Stomach (tissue), 9 donors: ENCODE results near the gene CHPF. TPM values are rescaled to one million over a fixed set of nuclear protein-coding genes. Genes with fewer than 3 reads are reported as not detected.

Source experiments
- DNase-seq, 2 donors: peaks; one replicate each; pipeline versions ENCODE4 v3.0.0 to v3.0.0-alpha.2; 2013 to 2019
- H3K27ac ChIP-seq, 5 donors: fragments of 200-600 bp in 4 of 5; sonication (generic) in 4 of 5; one replicate each; pipeline ENCODE4 v1.5.1; 2013 to 2019; ENCODE audit warnings: mild to moderate bottlenecking in 1 of 5, moderate library complexity in 1 of 5
- H3K27me3 ChIP-seq, 3 donors: fragments of 200-600 bp; sonication (generic); one replicate each; pipeline ENCODE4 v1.5.1; 2017 to 2019; ENCODE audit warnings: mixed run types in 1 of 3
- H3K36me3 ChIP-seq, 4 donors: fragments of 200-600 bp; sonication (generic); 1 replicate in 3 of 4; 2 replicates in 1 of 4; pipeline ENCODE4 v1.5.1; 2016 to 2019
- H3K4me1 ChIP-seq, 4 donors: fragments of 200-600 bp; sonication (generic); one replicate each; pipeline ENCODE4 v1.5.1; 2016 to 2019
- H3K4me3 ChIP-seq, 4 donors: fragments of 200-600 bp; sonication (generic) in 3 of 4; one replicate each; pipeline ENCODE4 v1.5.1; 2016 to 2019; ENCODE audit warnings: mild to moderate bottlenecking in 1 of 4
- H3K9me3 ChIP-seq, 4 donors: fragments of 200-600 bp; sonication (generic); one replicate each; pipeline ENCODE4 v1.5.1; 2016 to 2019
- CTCF ChIP-seq, 7 experiments: fragments of 450-650 bp in 4 of 7; fragments of 200-600 bp in 3 of 7; sonication (generic) in 3 of 7; IDR thresholded peaks; one replicate each; pipeline ENCODE4 v1.5.1; 2016 to 2019; ENCODE audit warnings: antibody characterized with exemption in 7 of 7, control low read depth in 2 of 7, mild to moderate bottlenecking in 1 of 7
- EP300 ChIP-seq: sonication (generic); formaldehyde crosslinking; IDR thresholded peaks from one replicate; pipeline ENCODE4 v1.6.1; 2017; ENCODE audit warnings: antibody characterized with exemption
- POLR2A ChIP-seq, 4 donors: fragments of 450-650 bp; IDR thresholded peaks; one replicate each; pipeline ENCODE4 v1.6.1; 2016; ENCODE audit warnings: antibody characterized with exemption in 4 of 4, control low read depth in 2 of 4, mild to moderate bottlenecking in 1 of 4, moderate library complexity in 1 of 4
- POLR2AphosphoS5 ChIP-seq, 3 donors: sonication (generic); formaldehyde crosslinking; IDR thresholded peaks; one replicate each; pipeline ENCODE4 v1.6.1; 2016; ENCODE audit warnings: antibody characterized with exemption in 3 of 3
- WGBS, 5 donors: extraction: QIAGEN DNeasy Blood & Tissue Kit in 3 of 5; methylation state at CpG; one replicate each; pipeline versions ENCODE4 v1.1.5 to v1.1.7; 2013 to 2018; 5-methylcytosine and 5-hydroxymethylcytosine counted together
- intact Hi-C: fragments of 100-400 bp; cut with DNase I; formaldehyde crosslinking; loops from one replicate; pipeline ENCODE4 v1.15.1; 2023; ENCODE audit warnings: low total_unique reads
- polyA plus RNA-seq, 3 donors: library from polyadenylated mRNA; stranded (reverse); fragments of 200-250 nt; gene quantifications; one replicate each; pipeline ENCODE4 v1.2.3, GENCODE V29; 2013
- total RNA-seq, 5 donors: library from RNA; depleted of rRNA; stranded (reverse); fragments of >200 nt; gene quantifications; one replicate each; pipeline versions ENCODE4 v1.1.0 to v1.2.3, GENCODE V29; 2014 to 2016
- donor health status: healthy with polysubstance abuse.
- donor health status: Bipolar disorder and iron deficiency.
- donor health status: healthy.

The CHPF gene
- total and polyA plus RNA-seq, 8 donors: 10.8 to 119 (median 45.7) TPM

- WGBS, 5 donors: 2 to 7% (median 3%) methylated on average over 29 to 70 of the region's 70 CpGs
- H3K27ac ChIP-seq: peak overlapping the region in 4 of 5 donors; percentile 22 to 69 (median 49)
- peak in 1 of 2 donors; percentile 81 for DNase-seq
- H3K9me3 ChIP-seq: no peaks in the 10 kb centered on the region
- peaks cover 14 to 29% (median 28%) of the 10 kb centered on the region in 4 donors for H3K4me1 ChIP-seq
- intact Hi-C loops: no loop called here
- TF ChIP-seq POLR2AphosphoS5 (IDR thresholded peaks at IDR 0.05): no peak
- TF ChIP-seq POLR2A (IDR thresholded peaks at IDR 0.05): no peak
- no peak for TF ChIP-seq CTCF (IDR thresholded peaks at IDR 0.05)
- TF ChIP-seq EP300: no peak
- no peaks in the 10 kb centered on the region for H3K36me3 ChIP-seq
- H3K4me3 ChIP-seq: peak overlapping the region; percentile 27 to 39 (median 34)
- H3K27me3 ChIP-seq: peaks cover 0 to 94% (median 72%) of the 10 kb centered on the region in 3 donors
Measured at GRCh38 chr2:219522111-219523030, 21.2 kb downstream of the CHPF start.

GRCh38 chr2:219521066-219521880, 22.3 kb downstream of the CHPF start:
- H3K27me3 ChIP-seq: peaks cover 0 to 94% (median 70%) of the 10 kb centered on the region in 3 donors

GRCh38 chr2:219520079-219520478, 23.5 kb downstream of the CHPF start:
- 47 to 65% (median 54%) methylated on average over 8 of the region's 8 CpGs for WGBS, 5 donors
- intact Hi-C loops: no loop called here
- peaks cover 0 to 94% (median 72%) of the 10 kb centered on the region in 3 donors for H3K27me3 ChIP-seq

More at GRCh38 chr2:219521066-219521880, 22.3 kb downstream of the CHPF start:
- Histone ChIP-seq H3K27ac (peak overlapping the region in 3 of 5 donors; percentile 22 to 69 (median 58)), H3K4me3 (no peak overlapping the region), H3K4me1 (peaks cover 14 to 25% (median 22%) of the 10 kb centered on the region in 4 donors), H3K9me3 (no peaks in the 10 kb centered on the region), H3K36me3 (no peaks in the 10 kb centered on the region)
- intact Hi-C loops: no loop called here
- 10 to 15% (median 10%) methylated on average over 11 to 14 of the region's 14 CpGs for WGBS, 5 donors
- TF ChIP-seq CTCF (IDR thresholded peaks at IDR 0.05) (peak in 5 of 7 experiments; percentile 20 to 51 (median 39)), POLR2AphosphoS5 (IDR thresholded peaks at IDR 0.05) (no peak)
- DNase-seq: peak in 1 of 2 donors; percentile 81

More at GRCh38 chr2:219520079-219520478, 23.5 kb downstream of the CHPF start:
- Histone ChIP-seq H3K4me1 (peaks cover 14 to 25% (median 22%) of the 10 kb centered on the region in 4 donors), H3K9me3 (no peaks in the 10 kb centered on the region), H3K27ac (no peak overlapping the region), H3K36me3 (no peaks in the 10 kb centered on the region), H3K4me3 (no peak overlapping the region)
- TF ChIP-seq POLR2AphosphoS5 (IDR thresholded peaks at IDR 0.05): no peak
- TF ChIP-seq EP300: no peak
- no peak for TF ChIP-seq CTCF (IDR thresholded peaks at IDR 0.05)
- TF ChIP-seq POLR2A (IDR thresholded peaks at IDR 0.05): no peak
- no peak for DNase-seq
